Measurements from ENCODE around the gene PAK3.

The PAK3 gene

DNA sequence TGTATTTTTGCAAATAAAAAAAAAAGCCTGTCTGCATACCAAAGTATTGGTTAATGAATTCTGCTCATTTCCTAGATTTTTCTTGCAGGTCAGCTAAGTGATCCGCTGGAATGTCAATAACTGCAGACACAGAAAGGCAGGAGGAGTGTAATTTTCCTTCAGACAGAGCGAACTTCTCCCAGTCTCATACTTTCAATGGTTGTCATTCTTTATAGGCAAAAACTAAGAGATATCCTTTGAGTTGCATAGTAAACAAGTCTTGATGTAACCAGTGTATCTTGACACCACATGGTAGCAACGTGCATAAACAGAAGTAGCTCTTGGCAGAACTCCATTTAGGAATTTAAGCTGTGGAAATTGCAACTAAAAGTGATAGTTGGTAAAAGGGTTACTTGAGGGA, 166.1 kb downstream of the PAK3 start:
- DNase-seq (ENCODE audit: low read depth in 2 of 2) = no peak

DNA sequence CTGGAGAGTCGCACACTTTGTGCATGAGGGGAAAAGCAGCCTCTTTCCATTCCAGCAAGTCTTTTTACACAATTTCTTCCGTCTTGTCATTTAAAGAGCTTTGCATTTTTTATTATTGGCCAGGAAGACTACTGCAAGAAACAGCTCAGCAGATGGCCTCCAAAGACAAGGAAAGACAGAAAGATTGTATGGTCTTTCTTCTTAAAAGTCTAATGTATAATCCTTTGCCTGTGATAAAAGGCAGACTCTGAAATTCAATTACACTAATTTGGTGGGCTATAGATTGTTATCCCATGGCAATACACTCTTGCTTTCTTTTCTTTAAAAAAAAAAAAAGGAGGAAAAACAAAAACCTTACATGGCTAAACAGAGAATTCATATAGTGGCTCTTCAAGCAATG, 168.4 kb downstream of the PAK3 start:
- DNase-seq (ENCODE audit: low read depth in 2 of 2) = no peak

DNA sequence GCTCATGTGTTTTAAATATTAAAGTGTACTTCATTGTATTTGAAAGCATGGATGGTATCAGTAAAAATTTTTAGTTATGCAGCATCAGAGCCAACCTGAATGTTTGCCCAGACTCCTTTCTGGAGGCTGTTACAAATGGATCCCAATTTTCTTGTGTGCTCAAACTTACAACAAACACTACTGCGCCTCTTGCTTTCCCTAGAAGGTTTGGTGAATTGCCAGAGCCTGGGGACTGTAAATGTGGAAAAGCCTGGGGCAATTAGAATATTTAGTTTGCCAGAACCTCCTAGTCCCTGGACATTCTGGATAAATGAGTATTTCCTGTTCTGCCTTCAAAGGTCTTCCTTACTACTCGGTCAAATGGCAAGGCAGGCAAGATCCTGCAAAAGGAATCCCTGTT, 169.5 kb downstream of the PAK3 start:
- no peak for DNase-seq (ENCODE audit: low read depth in 2 of 2)

DNA sequence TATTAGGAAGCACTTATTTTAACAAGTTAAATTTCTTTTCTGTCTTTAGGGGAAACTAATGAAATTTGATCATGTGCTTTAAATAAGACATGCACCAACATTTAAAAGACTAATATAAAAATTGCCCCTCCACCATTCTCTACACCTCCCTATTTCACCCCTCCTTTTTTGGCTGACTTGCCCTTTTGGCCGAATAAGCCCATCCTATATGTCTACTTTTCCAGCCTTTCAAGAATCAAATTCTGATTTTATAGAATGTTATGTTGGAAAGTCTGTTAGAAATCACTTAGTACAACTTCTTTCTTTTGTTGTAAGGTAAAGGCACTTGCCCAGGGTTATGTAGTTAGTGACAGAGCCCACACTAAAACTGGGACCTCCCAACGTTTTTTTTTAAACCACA, 172.5 kb downstream of the PAK3 start:
- no peak for DNase-seq (ENCODE audit: low read depth in 2 of 2)

DNA sequence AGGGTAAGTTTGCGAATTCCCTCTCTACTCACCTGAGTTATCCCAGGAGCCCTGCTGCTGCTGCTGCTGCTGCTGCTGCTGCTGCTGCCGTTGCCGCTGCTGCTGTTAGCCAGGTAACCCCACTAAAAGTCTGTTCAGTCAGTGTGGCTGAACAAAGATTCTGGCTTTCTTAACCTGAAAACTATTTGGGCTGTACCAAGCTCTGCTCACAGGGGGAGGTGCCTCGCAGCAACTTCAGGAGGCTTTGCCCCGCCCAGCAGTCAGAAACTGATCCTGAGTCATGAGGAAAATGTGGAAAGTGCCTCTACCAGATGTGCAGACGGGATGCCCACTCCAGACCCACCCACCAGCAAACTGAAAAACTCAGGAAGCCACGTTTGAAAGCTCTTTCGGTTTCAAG, 174.3 kb downstream of the PAK3 start, which contains the start of gene CAPN6:
TSS of gene CAPN6 (minus strand) at position 145 of the 400 bp plus-strand sequence. CDS start 6,547 bp downstream, outside the sequence.
- no peak for DNase-seq (ENCODE audit: low read depth in 2 of 2)

Data from stimulated activated CD8-positive, alpha-beta memory T cell treated with anti-CD3 and anti-CD28 coated beads, Interleukin-2, amount 100 ng/mL, for 48 hours (primary cell).